Smooth muscle cell (in vitro differentiated cells): ENCODE data around the gene RBM8A. TPM values are rescaled to one million over a fixed set of nuclear protein-coding genes. Genes with fewer than 3 reads are reported as not detected.
A peak's percentile ranks its signal among the peaks of the same experiment; 100 is the strongest.

Source experiments
- DNase-seq: peaks from one replicate; lab custom pipeline; 2025; ENCODE audit not compliant: unreplicated experiment; lab: John Stamatoyannopoulos, UW
- H2AFZ ChIP-seq: fragments of 200-600 bp; sonication (generic); 2 replicates; pipeline ENCODE4 v1.6.0; 2016; ENCODE audit warnings: antibody characterized with exemption, low read depth, mild to moderate bottlenecking
- H3F3A ChIP-seq: fragments of 200-600 bp; sonication (generic); 2 replicates; pipeline ENCODE4 v1.6.0; 2017; ENCODE audit warnings: antibody characterized with exemption, low read depth
- H3K27ac ChIP-seq: fragments of 200-600 bp; sonication (generic); 2 replicates; pipeline ENCODE4 v1.5.1; 2016; ENCODE audit warnings: low read depth, mild to moderate bottlenecking
- H3K27me3 ChIP-seq: fragments of 200-600 bp; sonication (generic); 2 replicates; pipeline ENCODE4 v1.6.1; 2016; ENCODE audit warnings: low read depth, mild to moderate bottlenecking
- H3K36me3 ChIP-seq: fragments of 200-600 bp; sonication (generic); 2 replicates; pipeline ENCODE4 v1.5.1; 2016; ENCODE audit warnings: low read depth
- H3K4me1 ChIP-seq: fragments of 200-600 bp; sonication (generic); 2 replicates; pipeline ENCODE4 v1.5.1; 2016; ENCODE audit warnings: low read depth
- H3K4me2 ChIP-seq: fragments of 200-600 bp; sonication (generic); 2 replicates; pipeline ENCODE4 v1.6.0; 2016; ENCODE audit warnings: mild to moderate bottlenecking
- H3K4me3 ChIP-seq: fragments of 200-600 bp; sonication (generic); 2 replicates; pipeline ENCODE4 v1.5.1; 2016; ENCODE audit warnings: mild to moderate bottlenecking
- H3K79me2 ChIP-seq: fragments of 200-600 bp; sonication (generic); 2 replicates; pipeline ENCODE4 v1.6.0; 2016; ENCODE audit warnings: low read depth, mild to moderate bottlenecking
- H3K9ac ChIP-seq: fragments of 200-600 bp; sonication (generic); 2 replicates; pipeline ENCODE4 v1.6.0; 2016; ENCODE audit warnings: low read depth
- H3K9me3 ChIP-seq: fragments of 200-600 bp; sonication (generic); replicated peaks from 2 replicates; pipeline ENCODE4 v1.5.1; 2016; ENCODE audit warnings: low read depth
- H4K20me1 ChIP-seq: fragments of 200-600 bp; sonication (generic); 2 replicates; pipeline ENCODE4 v1.6.0; 2016; ENCODE audit warnings: low read depth
- CTCF ChIP-seq: fragments of 200-600 bp; sonication (generic); IDR thresholded peaks from 2 replicates; pipeline ENCODE4 v1.5.1; 2017; ENCODE audit warnings: borderline replicate concordance, mild to moderate bottlenecking, antibody characterized with exemption; ENCODE audit not compliant: insufficient read depth, poor library complexity, severe bottlenecking
- WGBS: methylation state at CpG from one replicate; pipeline ENCODE4 v1.1.7; 2016; ENCODE audit warnings: low lambda C conversion rate; 5-methylcytosine and 5-hydroxymethylcytosine counted together
- polyA plus RNA-seq: library from polyadenylated mRNA; unstranded; fragments of >200 nt; fragmentation: Nextera tagmentation; extraction: Ambion mirVana; gene quantifications from 2 replicates; pipeline ENCODE4 v1.2.1, GENCODE V29; 2016
- total RNA-seq: library from RNA; depleted of rRNA; stranded (reverse); fragments of >200 nt; gene quantifications from 2 replicates; pipeline ENCODE4 v1.2.3, GENCODE V29; 2014

Gene RBM8A
- total and polyA plus RNA-seq, 2 experiments from 2014 or later, result 143 to 195 TPM

GRCh38 chr1:145892486-145893087 lies 34.7 kb downstream of the RBM8A start:
- TF ChIP-seq CTCF, result no peak
- Histone ChIP-seq H3K4me1 (peaks cover 10% of the 10 kb centered on the region), H3K27ac (peak overlapping the region; percentile 81), H3K79me2 (no peaks in the 10 kb centered on the region), H3K36me3 (no peaks in the 10 kb centered on the region), H3K27me3 (no peaks in the 10 kb centered on the region), H3K9me3 (no peaks in the 10 kb centered on the region), H3K4me2 (peak overlapping the region; percentile 73), H3K9ac (peak overlapping the region; percentile 10), H4K20me1 (no peaks in the 10 kb centered on the region), H3F3A (peaks cover 3% of the 10 kb centered on the region), H3K4me3 (peak overlapping the region; percentile 12), H2AFZ (peak overlapping the region; percentile 95)
- 56% methylated on average over 3 of the region's 3 CpGs for WGBS
- no peak for DNase-seq

GRCh38 chr1:145891587-145892485 lies 35.4 kb downstream of the RBM8A start:
- Histone ChIP-seq H3K4me3 (peak overlapping the region; percentile 12), H3K9ac (peak overlapping the region; percentile 10), H3K4me2 (peak overlapping the region; percentile 73), H4K20me1 (no peaks in the 10 kb centered on the region), H3K27ac (peak overlapping the region; percentile 81), H3K36me3 (no peaks in the 10 kb centered on the region), H3F3A (peaks cover 3% of the 10 kb centered on the region), H3K4me1 (peaks cover 10% of the 10 kb centered on the region), H2AFZ (peak overlapping the region; percentile 95), H3K9me3 (no peaks in the 10 kb centered on the region), H3K79me2 (no peaks in the 10 kb centered on the region), H3K27me3 (no peaks in the 10 kb centered on the region)
- 2% methylated on average over 6 of the region's 6 CpGs for WGBS
- peak; percentile 81 for TF ChIP-seq CTCF
- DNase-seq, result peak; percentile 70

DNA sequence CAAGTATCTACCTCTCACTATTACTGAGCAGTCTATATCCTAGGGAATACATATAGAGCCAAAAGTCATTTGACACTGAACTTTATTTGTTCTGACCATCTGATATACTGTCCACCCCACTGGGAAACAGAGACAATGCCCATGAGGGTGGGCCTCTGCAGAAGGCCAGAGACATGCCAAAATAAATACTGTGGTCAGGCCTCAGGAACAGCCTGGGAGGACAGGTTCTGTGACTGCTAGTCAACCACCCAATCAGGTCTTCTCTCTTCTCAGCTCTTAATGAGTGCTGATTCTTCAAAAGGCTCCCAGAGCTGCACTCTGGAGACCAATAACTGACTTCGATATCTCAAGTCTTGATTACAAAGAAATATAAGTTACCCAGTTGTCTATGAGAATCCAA lies 36.1 kb downstream of the RBM8A start:
- Histone ChIP-seq H2AFZ (peak overlapping the region; percentile 95), H3K27me3 (no peaks in the 10 kb centered on the region), H3K4me1 (peaks cover 10% of the 10 kb centered on the region), H3K27ac (peak overlapping the region; percentile 81), H3K9ac (no peak overlapping the region), H3K36me3 (no peaks in the 10 kb centered on the region), H3K79me2 (no peaks in the 10 kb centered on the region), H3K9me3 (no peaks in the 10 kb centered on the region), H4K20me1 (no peaks in the 10 kb centered on the region), H3F3A (peaks cover 3% of the 10 kb centered on the region), H3K4me2 (peak overlapping the region; percentile 73), H3K4me3 (no peak overlapping the region)
- DNase-seq, result no peak
- TF ChIP-seq CTCF, result no peak
- WGBS, result 75% methylated on average over 1 of the region's 1 CpG
